HCT116 (cell line): ENCODE data around the gene RPS28. TPM values are rescaled to one million over a fixed set of nuclear protein-coding genes. Genes with fewer than 3 reads are reported as not detected.

ENCODE experiments used
- ATAC-seq: fragments of 200-7000 bp; cut with Tn5 transposase; 2 replicates; pipeline ENCODE4 v1.9.1; 2020; ENCODE audit warnings: mild to moderate bottlenecking, moderate library complexity
- BruUV-seq: library from RNA; stranded (reverse); fragments of 400-500 nt; replicated peaks from 2 replicates; lab custom pipeline; 2021; lab: Mats Ljungman, UMichigan
- CTCF ChIA-PET: fragments of 300-600 bp; sonication (Branson Sonifier 250); formaldehyde crosslinking; loops from one replicate; lab custom pipeline; 2021; ENCODE audit warnings: antibody characterized with exemption; lab: Charles Lee
- POLR2A ChIA-PET: fragments of 300-600, 350-600 bp; sonication (Branson Sonifier 250); formaldehyde crosslinking; loops from one replicate; lab custom pipeline; 2021; ENCODE audit warnings: antibody characterized with exemption; lab: Charles Lee
- RAD21 ChIA-PET, 2 experiments: fragments of 300-600 bp; sonication (Branson Sonifier 250); formaldehyde crosslinking; loops; one replicate each; lab custom pipeline; 2023; ENCODE audit warnings: low total read pairs in 2 of 2; ENCODE audit not compliant: uncharacterized antibody in 2 of 2, unreplicated experiment in 2 of 2, low non-redundant PET in 1 of 2; lab: Charles Lee
- DNase-seq: peaks from one replicate; pipeline ENCODE4 v3.0.0-alpha.2; 2010; ENCODE audit warnings: low read depth, low spot score
- H2AFZ ChIP-seq: fragments of 200-600 bp; shearing (Covaris generic), sonication (generic); 2 replicates; pipeline ENCODE4 v1.6.1; 2017; ENCODE audit warnings: low read depth, mixed run types, mixed read lengths, antibody characterized with exemption, low read length; ENCODE audit not compliant: poor library complexity, severe bottlenecking
- H3K27ac ChIP-seq: 2 replicates; pipeline ENCODE4 v1.5.1; 2012; ENCODE audit warnings: low read depth, low read length
- H3K27me3 ChIP-seq: fragments of 200-600 bp; sonication (generic); 2 replicates; pipeline ENCODE4 v1.6.1; 2016; ENCODE audit warnings: mixed run types, low read length, mixed read lengths; ENCODE audit not compliant: insufficient read depth
- H3K36me3 ChIP-seq, 2 experiments: fragments of 200-500 bp in 1 of 2; fragments of 200-600 bp in 1 of 2; sonication (Bioruptor generic) in 1 of 2; sonication (generic) in 1 of 2; 2 replicates each; pipeline versions ENCODE4 v1.5.1 to v1.6.1; 2014 to 2016; ENCODE audit warnings: low read length in 2 of 2, inconsistent platforms in 1 of 2, mixed read lengths in 1 of 2, mixed run types in 1 of 2; ENCODE audit not compliant: insufficient read depth in 2 of 2, control insufficient read depth in 1 of 2
- H3K4me1 ChIP-seq, 2 experiments: fragments of 200-600 bp in 1 of 2; sonication (generic) in 1 of 2; 2 replicates each; pipeline versions ENCODE4 v1.5.1 to v1.6.1; 2012 to 2017; ENCODE audit warnings: low read length in 2 of 2, inconsistent platforms in 1 of 2, mild to moderate bottlenecking in 1 of 2, mixed read lengths in 1 of 2, mixed run types in 1 of 2, moderate library complexity in 1 of 2; ENCODE audit not compliant: insufficient read depth in 2 of 2, control insufficient read depth in 1 of 2
- H3K4me2 ChIP-seq: fragments of 200-600 bp; sonication (generic); 2 replicates; pipeline ENCODE4 v1.6.1; 2017; ENCODE audit warnings: mixed run types, low read length, mixed read lengths
- H3K4me3 ChIP-seq, 2 experiments: fragments of 200-600 bp in 1 of 2; sonication (generic) in 1 of 2; replicated peaks in 1 of 2; 2 replicates each; pipeline ENCODE4 v1.5.1; 2011 to 2016; ENCODE audit warnings: low read length in 2 of 2, control low read depth in 1 of 2, low read depth in 1 of 2, mild to moderate bottlenecking in 1 of 2, mixed read lengths in 1 of 2, mixed run types in 1 of 2
- H3K79me2 ChIP-seq: fragments of 200-600 bp; sonication (generic); 2 replicates; pipeline ENCODE4 v1.6.1; 2017; ENCODE audit warnings: mild to moderate bottlenecking, mixed run types, low read length, moderate library complexity, mixed read lengths; ENCODE audit not compliant: insufficient read depth
- H3K9ac ChIP-seq: fragments of 200-600 bp; sonication (generic); 2 replicates; pipeline ENCODE4 v1.6.1; 2016; ENCODE audit warnings: low read length, mixed read lengths
- H3K9me2 ChIP-seq: fragments of 200-600 bp; sonication (generic), shearing (Covaris generic); 2 replicates; pipeline ENCODE4 v1.6.1; 2017; ENCODE audit warnings: mixed run types, mild to moderate bottlenecking, moderate library complexity; ENCODE audit not compliant: insufficient read depth
- H3K9me3 ChIP-seq, 2 experiments: fragments of 200-500 bp in 1 of 2; fragments of 200-600 bp in 1 of 2; sonication (Bioruptor generic) in 1 of 2; sonication (generic) in 1 of 2; 2 replicates each; pipeline ENCODE4 v1.6.1; 2014 to 2017; ENCODE audit warnings: low read length in 2 of 2, mixed read lengths in 2 of 2, inconsistent platforms in 1 of 2, low read depth in 1 of 2, mild to moderate bottlenecking in 1 of 2, mixed run types in 1 of 2, moderate library complexity in 1 of 2; ENCODE audit not compliant: control insufficient read depth in 1 of 2, insufficient read depth in 1 of 2
- H4K20me1 ChIP-seq: fragments of 200-600 bp; sonication (generic), shearing (Covaris generic); 2 replicates; pipeline ENCODE4 v1.6.1; 2017; ENCODE audit warnings: mixed run types, mild to moderate bottlenecking, moderate library complexity; ENCODE audit not compliant: insufficient read depth
- ATF3 ChIP-seq: IDR thresholded peaks from 2 replicates; pipeline ENCODE4 v1.6.1; 2012
- CBX3 ChIP-seq: IDR thresholded peaks from 2 replicates; pipeline ENCODE4 v1.6.1; 2012; ENCODE audit warnings: low read depth
- CEBPB ChIP-seq: IDR thresholded peaks from 2 replicates; pipeline ENCODE4 v1.6.1; 2012; ENCODE audit warnings: low read depth
- CTCF ChIP-seq, 3 experiments: fragments of 200-600 bp in 1 of 3; sonication (generic) in 1 of 3; IDR thresholded peaks in 2 of 3; conservative IDR thresholded peaks in 1 of 3; 2 replicates each; pipeline ENCODE4 v1.5.1; 2012 to 2017; ENCODE audit warnings: low read depth in 2 of 3, low read length in 2 of 3, antibody characterized with exemption in 1 of 3, borderline replicate concordance in 1 of 3, control low read depth in 1 of 3, mild to moderate bottlenecking in 1 of 3, mixed read lengths in 1 of 3, mixed run types in 1 of 3, moderate library complexity in 1 of 3; ENCODE audit not compliant: insufficient read depth in 1 of 3
- EGR1 ChIP-seq: IDR thresholded peaks from 2 replicates; pipeline ENCODE4 v1.6.1; 2012; ENCODE audit warnings: low read depth
- ELF1 ChIP-seq: IDR thresholded peaks from 2 replicates; pipeline ENCODE4 v1.6.1; 2012; ENCODE audit warnings: low read depth, borderline replicate concordance
- EZH2 ChIP-seq: fragments of 200-600 bp; sonication (generic); IDR thresholded peaks from 2 replicates; pipeline ENCODE4 v1.6.1; 2017; ENCODE audit warnings: antibody characterized with exemption, mixed run types
- FOSL1 ChIP-seq: IDR thresholded peaks from 2 replicates; pipeline ENCODE4 v1.6.1; 2012; ENCODE audit warnings: low read depth
- JUND ChIP-seq: IDR thresholded peaks from 2 replicates; pipeline ENCODE4 v1.6.1; 2012
- MAX ChIP-seq: IDR thresholded peaks from 2 replicates; pipeline ENCODE4 v1.6.1; 2012
- POLR2A ChIP-seq: IDR thresholded peaks from 2 replicates; pipeline ENCODE4 v1.7.0; 2011; ENCODE audit warnings: borderline replicate concordance; ENCODE audit not compliant: insufficient read depth, insufficient read length; ENCODE audit errors: extremely low read depth
- REST ChIP-seq: IDR thresholded peaks from 2 replicates; pipeline ENCODE4 v1.6.1; 2012; ENCODE audit warnings: low read depth
- SIN3A ChIP-seq: IDR thresholded peaks from 2 replicates; pipeline ENCODE4 v1.6.1; 2012; ENCODE audit warnings: low read depth
- SP1 ChIP-seq: IDR thresholded peaks from 2 replicates; pipeline ENCODE4 v1.6.1; 2012; ENCODE audit warnings: low read depth
- SRF ChIP-seq: IDR thresholded peaks from 2 replicates; pipeline ENCODE4 v1.6.1; 2012; ENCODE audit warnings: low read depth
- TCF7L2 ChIP-seq: IDR thresholded peaks from 2 replicates; pipeline ENCODE4 v1.7.0; 2011; ENCODE audit warnings: borderline replicate concordance, inconsistent platforms; ENCODE audit not compliant: insufficient read depth, insufficient read length; ENCODE audit errors: extremely low read depth
- YY1 ChIP-seq: IDR thresholded peaks from 2 replicates; pipeline ENCODE4 v1.6.1; 2011; ENCODE audit warnings: low read length, low read depth, moderate library complexity, mild to moderate bottlenecking; ENCODE audit not compliant: insufficient replicate concordance; ENCODE audit errors: extremely low read depth
- ZBTB33 ChIP-seq: IDR thresholded peaks from 2 replicates; pipeline ENCODE4 v1.6.1; 2011; ENCODE audit warnings: mild to moderate bottlenecking, low read length, moderate library complexity; ENCODE audit not compliant: insufficient replicate concordance; ENCODE audit errors: extremely low read depth
- ZFX ChIP-seq: fragments of 450-650 bp; IDR thresholded peaks from 2 replicates; pipeline ENCODE4 v1.6.1; 2017
- ZNF274 ChIP-seq: fragments of 200-500 bp; sonication (Bioruptor generic); IDR thresholded peaks from 2 replicates; pipeline ENCODE4 v1.6.1; 2014; ENCODE audit warnings: mild to moderate bottlenecking, low read depth, low read length, inconsistent platforms
- intact Hi-C: fragments of 100-400 bp; cut with micrococcal nuclease; formaldehyde crosslinking; loops from 2 replicates; pipeline ENCODE4 v1.10.0; 2022
- total RNA-seq: library from RNA; stranded (reverse); gene quantifications from one replicate; pipeline ENCODE4 v1.2.1, GENCODE V29; 2021; ENCODE audit not compliant: unreplicated experiment

Gene RPS28
- total RNA-seq, 1 experiment from 2014 or later = 2,379 TPM

- no peak for TF ChIP-seq SP1
- no peak for TF ChIP-seq MAX
- TF ChIP-seq EZH2 = no peak
- no peak for TF ChIP-seq CEBPB
- no peak for TF ChIP-seq ELF1
- TF ChIP-seq YY1 = no peak
- no peak for TF ChIP-seq CTCF (IDR thresholded peaks at IDR 0.05 in 2 of 3, conservative IDR thresholded peaks at IDR 0.05 in 1 of 3; ENCODE audit: borderline replicate concordance in 1 of 3, insufficient read depth in 1 of 3, low read depth in 2 of 3, low read length in 2 of 3)
- TF ChIP-seq ATF3 = no peak
- TF ChIP-seq REST = no peak
- TF ChIP-seq FOSL1 = no peak
- TF ChIP-seq SRF = no peak
- TF ChIP-seq TCF7L2 = no peak
- TF ChIP-seq POLR2A = no peak
- TF ChIP-seq ZBTB33 = no peak
- TF ChIP-seq EGR1 = no peak
- no peak for TF ChIP-seq CBX3
- no peak for TF ChIP-seq ZNF274
- TF ChIP-seq SIN3A = no peak
- TF ChIP-seq ZFX = no peak
- TF ChIP-seq JUND = no peak
- DNase-seq (no peak), ATAC-seq (no peak)
- Histone ChIP-seq H3K9ac (no peak overlapping the region), H2AFZ (no peak overlapping the region), H3K79me2 (peaks cover 44% of the 10 kb centered on the region), H3K27me3 (no peaks in the 10 kb centered on the region), H3K9me2 (no peaks in the 10 kb centered on the region), H3K9me3 (no peaks in the 10 kb centered on the region), H3K4me3 (no peak overlapping the region), H3K4me2 (no peak overlapping the region), H3K27ac (no peak overlapping the region), H3K36me3 (peaks cover 14 to 33% of the 10 kb centered on the region in 2 experiments; a peak in 3 of 4 replicates), H4K20me1 (no peaks in the 10 kb centered on the region), H3K4me1 (peaks cover 4 to 15% of the 10 kb centered on the region in 2 experiments; a peak in 3 of 4 replicates)
- RAD21 ChIA-PET = interaction anchor here in 1 of 2 experiments (1.1 kb wide), 1 partner anchor 19 kb away, joined by 3 read pairs; no protein-coding TSS in a partner anchor
- BruUV-seq = no TSS peak
- POLR2A ChIA-PET = no interaction called here
- CTCF ChIA-PET = no interaction called here
- intact Hi-C loops = no loop called here
Observed at GRCh38 chr19:8316351-8317125, 4.8 kb upstream of the RPS28 start.
